DMS153 treated with DMSO at 0.1 percent for 48 hours (cell line): ENCODE measurements around the gene AKAP7.

ENCODE experiments used
- DNase-seq: peaks from one replicate; lab custom pipeline; 2025; ENCODE audit not compliant: unreplicated experiment; lab: John Stamatoyannopoulos, UW

AKAP7 gene

DNA sequence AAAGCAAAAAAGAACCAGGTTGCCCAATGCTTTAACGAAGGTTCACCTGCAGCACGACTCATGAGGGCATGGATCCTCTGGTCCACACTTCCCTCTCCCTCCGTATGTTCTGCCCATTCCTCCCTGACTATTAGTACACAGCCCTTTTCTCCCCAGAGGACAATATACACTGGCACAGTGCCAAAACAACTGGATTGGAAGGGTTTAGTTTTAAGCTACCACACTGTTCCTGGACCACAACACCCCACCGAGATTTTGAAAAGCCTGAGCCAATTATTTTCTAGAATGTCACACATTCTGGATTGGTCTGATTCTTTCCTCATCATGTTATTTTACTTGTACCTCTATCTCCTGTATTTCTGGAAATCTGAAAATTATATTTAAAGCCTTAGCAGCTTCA lies 2.9 kb upstream of the AKAP7 start:
- DNase-seq = no peak

DNA sequence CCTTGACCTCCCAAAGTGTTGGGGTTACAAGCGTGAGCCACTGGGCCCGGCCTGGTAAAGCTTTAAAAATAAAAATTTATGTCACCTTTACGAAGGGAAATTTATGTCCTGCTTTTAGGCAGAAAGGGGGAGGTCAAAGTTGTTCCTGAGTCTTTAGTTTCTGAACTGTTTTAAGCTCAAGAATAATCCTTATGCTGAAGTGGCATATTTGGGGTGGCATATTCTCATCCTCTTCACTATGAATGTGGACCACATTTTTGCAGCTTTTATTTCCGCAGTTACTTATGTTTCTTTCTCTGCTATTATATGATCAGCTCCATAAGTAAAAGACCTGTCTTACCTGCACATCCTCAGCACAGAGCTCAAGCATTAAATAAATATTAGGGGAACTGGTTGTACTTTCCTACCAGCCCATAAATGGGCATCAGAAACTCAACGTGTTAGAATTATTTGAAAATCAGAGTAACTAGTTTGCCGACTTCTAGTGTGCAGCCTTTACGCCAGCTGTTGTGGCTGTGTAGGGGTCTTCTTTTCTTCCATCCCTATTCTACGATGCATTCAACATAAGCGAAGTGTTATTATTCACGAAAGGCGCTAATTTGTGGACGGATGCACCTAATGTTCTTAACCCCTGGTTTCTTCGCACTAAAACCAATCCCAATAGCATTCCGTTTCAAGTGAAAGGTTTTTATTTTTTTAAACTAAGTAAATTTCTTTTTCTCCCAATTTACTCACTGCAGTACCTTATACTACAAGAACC lies 867 bp upstream of the AKAP7 start:
- no peak for DNase-seq

DNA sequence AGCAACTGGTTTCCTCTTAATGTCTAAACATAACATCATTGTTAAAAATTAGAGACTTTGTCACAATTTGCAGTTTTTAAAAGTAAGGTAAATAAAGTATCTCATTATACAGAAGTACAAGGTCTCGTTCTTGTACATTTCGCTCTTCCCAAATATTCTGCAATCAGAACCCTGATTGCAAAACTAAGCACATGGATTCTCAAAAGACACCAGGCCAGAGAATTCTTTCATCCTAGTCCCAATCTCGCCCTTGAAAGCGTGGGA lies 355 bp upstream of the AKAP7 start:
- no peak for DNase-seq

DNA sequence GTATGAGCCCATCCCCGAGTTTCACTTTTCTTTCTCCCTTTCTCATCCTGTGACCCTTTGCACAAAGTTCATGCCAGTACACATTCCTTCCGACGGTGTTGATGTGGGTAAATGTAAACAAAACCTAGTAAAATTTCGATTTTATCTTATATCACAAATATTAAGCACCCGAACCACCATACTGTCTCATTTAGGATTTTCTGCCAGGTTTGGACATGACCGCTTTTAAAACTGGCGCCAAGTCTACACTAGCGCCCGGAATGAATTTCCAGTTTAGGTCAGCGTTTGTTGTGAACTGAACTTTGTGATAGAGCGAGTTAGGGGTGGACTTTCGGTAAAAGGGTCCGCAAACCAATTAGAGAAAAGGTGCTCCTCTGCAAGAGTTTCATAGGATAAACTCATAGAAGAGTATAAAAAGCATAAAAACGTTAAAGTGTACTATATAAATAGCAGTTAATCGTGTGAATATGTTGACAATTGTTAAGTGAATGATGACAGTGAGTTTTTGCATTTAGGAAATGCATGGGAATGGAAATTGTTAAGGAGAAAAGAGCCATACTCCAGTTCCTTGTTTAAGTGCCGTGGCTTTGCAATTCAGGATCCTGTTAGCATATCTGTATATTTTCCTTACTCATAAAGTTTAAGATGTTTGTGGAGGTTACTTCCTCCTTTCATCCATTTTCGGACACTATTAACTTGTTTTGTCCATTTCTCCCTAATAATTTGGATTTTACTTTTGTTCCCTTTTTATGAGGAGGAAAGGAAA lies 937 bp downstream of the AKAP7 start:
- DNase-seq = no peak

GRCh38 chr6:131139599-131139998 lies 4.3 kb downstream of the AKAP7 start:
- DNase-seq = no peak

- DNase-seq = no peak
Measured at GRCh38 chr6:131143319-131143718, 8.1 kb downstream of the AKAP7 start.

GRCh38 chr6:131146865-131147264 lies 11.6 kb downstream of the AKAP7 start:
- no peak for DNase-seq

DNA sequence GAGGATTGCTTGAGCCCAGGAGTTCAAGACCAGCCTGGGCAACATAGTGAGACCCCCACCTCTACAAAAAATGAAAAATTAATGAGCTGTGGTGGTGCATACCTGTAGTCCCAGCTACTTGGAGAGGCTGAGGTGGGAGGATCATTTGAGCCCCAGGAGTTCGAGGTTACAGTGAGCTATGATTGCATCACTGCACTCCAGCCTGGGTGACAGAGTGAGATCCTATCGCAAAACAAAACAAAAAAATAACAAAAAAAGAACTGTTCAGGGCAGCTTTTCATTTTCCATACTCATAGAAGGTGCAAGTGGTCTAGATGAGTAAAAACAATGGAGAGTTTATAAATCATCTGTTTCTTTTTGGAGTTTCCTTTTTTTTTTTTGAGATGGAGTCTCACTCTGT lies 21.1 kb downstream of the AKAP7 start:
- DNase-seq = no peak

- DNase-seq = no peak
Measured at GRCh38 chr6:131159578-131159977, 24.3 kb downstream of the AKAP7 start.

GRCh38 chr6:131160254-131160758 lies 25.0 kb downstream of the AKAP7 start:
- DNase-seq = no peak

- no peak for DNase-seq
Measured at GRCh38 chr6:131161987-131162386, 26.7 kb downstream of the AKAP7 start.

DNA sequence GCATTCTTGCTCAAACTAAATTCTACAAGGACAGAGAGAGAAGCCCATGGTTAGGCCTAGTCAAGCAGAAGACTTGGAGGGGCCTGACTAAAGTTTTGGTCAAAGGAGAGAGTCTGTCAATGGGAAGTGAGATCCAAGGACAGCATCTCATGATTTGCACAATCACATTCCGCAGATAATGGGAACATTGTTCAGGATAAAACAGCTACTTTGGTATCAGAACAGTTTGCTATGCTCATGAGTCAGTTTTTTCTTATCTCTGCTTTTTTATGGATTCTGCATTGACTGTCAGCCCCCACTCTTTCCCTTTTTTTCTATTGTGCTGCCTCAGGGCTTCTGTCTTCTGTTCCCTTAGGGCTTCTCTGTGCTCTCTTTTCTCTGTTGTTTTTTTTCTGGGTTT lies 28.6 kb downstream of the AKAP7 start:
- DNase-seq = no peak

- no peak for DNase-seq
Measured at GRCh38 chr6:131164506-131164905, 29.2 kb downstream of the AKAP7 start.

DNA sequence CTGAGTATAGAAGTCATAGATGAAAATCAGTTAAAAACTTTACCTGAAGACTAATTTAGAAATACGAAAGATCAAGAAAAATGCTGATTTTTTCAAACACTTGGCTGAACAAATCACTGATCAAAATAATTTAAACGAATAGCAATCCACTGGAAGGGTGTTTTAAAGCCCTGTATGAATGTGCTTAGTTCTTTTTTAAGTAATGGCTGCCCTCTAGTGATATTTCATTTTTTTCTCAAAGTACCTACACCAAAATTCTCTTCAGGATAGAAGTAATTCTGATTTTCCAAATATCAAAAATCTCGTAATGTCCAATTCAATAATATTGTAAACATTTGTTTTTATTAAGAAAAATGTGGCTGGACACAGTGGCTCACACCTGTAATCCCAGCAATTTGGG lies 32.5 kb downstream of the AKAP7 start:
- no peak for DNase-seq

DNA sequence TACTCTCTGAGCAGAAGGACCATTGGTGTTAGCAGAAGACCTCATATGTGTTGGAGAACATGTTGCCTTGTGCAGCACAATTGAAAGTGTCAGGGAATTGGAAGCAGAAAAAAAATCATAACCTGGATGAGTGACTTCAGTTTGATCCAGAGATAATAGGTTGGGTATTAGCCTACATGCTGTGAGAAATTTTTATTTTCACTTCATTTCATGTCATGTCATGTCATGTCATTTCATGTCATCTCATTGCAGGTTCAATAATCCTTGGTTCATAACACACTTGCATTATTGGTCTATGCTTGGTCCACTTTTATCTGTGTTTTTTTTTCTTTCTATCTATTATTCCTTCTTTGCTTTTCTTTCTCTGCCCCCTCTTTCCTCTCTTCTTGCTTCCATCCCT lies 34.3 kb downstream of the AKAP7 start:
- no peak for DNase-seq

GRCh38 chr6:131172222-131172621 lies 37.0 kb downstream of the AKAP7 start:
- no peak for DNase-seq

GRCh38 chr6:131173680-131174079 lies 38.4 kb downstream of the AKAP7 start:
- DNase-seq = no peak

DNA sequence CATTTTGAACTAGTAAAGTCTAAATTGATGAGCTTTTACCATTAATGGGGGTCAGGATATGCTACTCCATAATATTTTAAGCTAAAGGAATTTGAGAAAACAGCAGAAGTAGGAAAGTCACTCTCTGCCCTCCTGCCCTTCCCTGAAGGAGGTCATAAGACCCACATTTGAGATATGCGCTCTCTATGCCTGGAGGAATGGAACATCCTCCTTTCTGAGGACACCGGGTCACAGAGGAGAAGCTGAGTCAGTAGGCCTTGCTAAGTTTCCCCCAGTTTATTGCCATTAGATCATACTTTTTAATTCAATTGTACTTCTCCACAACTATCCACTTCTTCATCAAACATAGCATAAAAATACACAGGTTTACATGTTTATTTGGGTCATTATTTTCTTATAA lies 40.3 kb downstream of the AKAP7 start:
- no peak for DNase-seq

GRCh38 chr6:131177996-131178395 lies 42.7 kb downstream of the AKAP7 start:
- DNase-seq = no peak

DNA sequence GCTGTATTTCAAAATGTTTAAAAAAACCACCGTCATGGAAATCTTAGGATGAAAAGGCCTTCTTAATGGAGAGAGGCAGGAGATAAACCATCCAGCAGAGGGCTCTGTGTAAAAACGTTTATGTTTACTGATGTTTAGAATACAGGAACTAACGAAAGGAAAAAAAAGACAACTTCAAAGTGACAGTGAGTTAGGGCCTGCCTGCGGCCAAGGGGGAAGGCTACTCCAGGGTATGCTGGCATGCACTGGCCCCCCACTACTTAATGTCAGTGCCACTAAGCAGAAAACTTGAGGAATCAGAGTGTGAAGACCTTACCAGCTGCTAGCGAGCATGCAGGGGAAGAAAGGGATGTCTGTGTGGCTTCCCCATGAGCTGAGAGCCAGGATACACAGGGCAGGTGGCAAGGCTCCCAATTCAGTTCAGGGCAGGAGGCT lies 47.7 kb downstream of the AKAP7 start:
- no peak for DNase-seq

- DNase-seq = no peak
Measured at GRCh38 chr6:131183427-131184095, 48.3 kb downstream of the AKAP7 start.

DNA sequence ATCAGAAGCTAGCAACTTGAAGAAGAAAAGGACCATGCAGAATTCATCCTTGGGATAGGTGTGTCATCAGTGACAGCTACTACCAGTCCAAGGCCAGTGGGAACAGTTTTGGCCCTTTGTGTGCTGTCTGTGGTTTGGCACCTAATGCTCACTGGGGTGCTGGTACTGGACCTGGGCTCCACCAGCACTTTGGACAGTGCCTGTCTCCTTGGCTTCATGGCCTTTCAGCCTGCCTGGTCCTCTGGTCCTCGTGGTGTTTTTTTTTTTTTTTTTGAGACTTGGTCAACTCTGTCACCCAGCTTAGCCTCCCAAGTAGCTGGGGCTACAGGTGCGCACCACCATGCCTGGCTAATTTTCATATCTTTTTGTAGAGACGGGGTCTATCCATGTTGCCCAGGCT lies 56.3 kb downstream of the AKAP7 start:
- no peak for DNase-seq
